Vagina (tissue), 2 donors: ENCODE results near the gene SCNN1G. TPM values are rescaled to one million over a fixed set of nuclear protein-coding genes. Genes with fewer than 3 reads are reported as not detected.

Source experiments
- DNase-seq, 2 donors: peaks; one replicate each; pipeline ENCODE4 v3.0.0-alpha.2; 2017; ENCODE audit errors: extremely low spot score in 2 of 2
- H3K27ac ChIP-seq: fragments of 200-600 bp; sonication (generic); one replicate; pipeline ENCODE4 v1.5.1; 2019
- H3K27me3 ChIP-seq: fragments of 200-600 bp; sonication (generic); one replicate; pipeline ENCODE4 v1.5.1; 2019
- H3K36me3 ChIP-seq, 2 donors: fragments of 200-600 bp; sonication (generic); one replicate each; pipeline ENCODE4 v1.5.1; 2017 to 2019
- H3K4me1 ChIP-seq: fragments of 200-600 bp; sonication (generic); one replicate; pipeline ENCODE4 v1.5.1; 2019
- H3K4me3 ChIP-seq, 2 donors: fragments of 200-600 bp; sonication (generic); 1 replicate in 1 of 2; 2 replicates in 1 of 2; pipeline ENCODE4 v1.5.1; 2016 to 2019
- H3K9me3 ChIP-seq: fragments of 200-600 bp; sonication (generic); one replicate; pipeline ENCODE4 v1.5.1; 2019
- POLR2A ChIP-seq, 2 donors: fragments of 450-650 bp; IDR thresholded peaks; one replicate each; pipeline ENCODE4 v1.6.1; 2017; ENCODE audit warnings: antibody characterized with exemption in 2 of 2, mild to moderate bottlenecking in 2 of 2, moderate library complexity in 2 of 2
- POLR2AphosphoS5 ChIP-seq, 2 donors: sonication (generic); formaldehyde crosslinking; IDR thresholded peaks; one replicate each; pipeline ENCODE4 v1.9.0; 2017; ENCODE audit warnings: antibody characterized with exemption in 2 of 2, mild to moderate bottlenecking in 2 of 2, low read depth in 1 of 2; ENCODE audit not compliant: insufficient read depth in 1 of 2
- intact Hi-C: fragments of 100-400 bp; cut with DNase I; formaldehyde crosslinking; loops from one replicate; pipeline ENCODE4 v1.15.1; 2023
- total RNA-seq: library from RNA; depleted of rRNA; stranded (reverse); fragments of >200 nt; gene quantifications from one replicate; pipeline ENCODE4 v1.2.3, GENCODE V29; 2016
- TF ChIP-seq, protein P1 (sequence below), 3 experiments: fragments of 450-650 bp in 2 of 3; fragments of 200-600 bp in 1 of 3; sonication (generic) in 1 of 3; IDR thresholded peaks; one replicate each; pipeline ENCODE4 v1.5.1; 2017 to 2019; ENCODE audit warnings: antibody characterized with exemption in 3 of 3, mild to moderate bottlenecking in 2 of 3, moderate library complexity in 2 of 3

The SCNN1G gene
- total RNA-seq, 1 donor from 2014 or later = 26.5 TPM

DNA sequence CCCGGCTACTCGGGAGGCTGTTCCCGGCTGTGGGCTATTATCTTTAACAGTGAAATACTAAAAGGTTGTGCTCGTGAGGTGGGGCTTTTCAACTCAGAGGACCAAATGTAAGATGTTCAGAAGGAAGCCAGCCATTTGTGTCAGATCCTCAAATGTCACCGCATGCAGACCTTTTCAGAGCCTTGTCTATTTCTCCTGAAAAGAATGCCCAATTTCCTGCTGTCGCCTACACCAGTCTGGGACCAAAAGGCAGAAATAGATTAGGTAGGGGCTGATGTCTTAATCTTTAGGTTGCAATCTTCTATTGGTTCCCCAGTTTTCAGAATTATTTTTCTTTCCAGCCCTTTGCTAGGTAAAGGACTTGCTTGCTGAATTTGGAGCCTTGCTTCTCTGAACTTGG is 24.4 kb upstream of the SCNN1G start:
- Histone ChIP-seq H3K4me1 (no peaks in the 10 kb centered on the region), H3K36me3 (no peaks in the 10 kb centered on the region), H3K9me3 (no peaks in the 10 kb centered on the region), H3K27me3 (no peaks in the 10 kb centered on the region), H3K4me3 (no peak overlapping the region), H3K27ac (no peak overlapping the region)
- intact Hi-C loops = no loop called here
- DNase-seq = peak in 1 of 2 donors; percentile 9
- TF ChIP-seq, protein P1, sequence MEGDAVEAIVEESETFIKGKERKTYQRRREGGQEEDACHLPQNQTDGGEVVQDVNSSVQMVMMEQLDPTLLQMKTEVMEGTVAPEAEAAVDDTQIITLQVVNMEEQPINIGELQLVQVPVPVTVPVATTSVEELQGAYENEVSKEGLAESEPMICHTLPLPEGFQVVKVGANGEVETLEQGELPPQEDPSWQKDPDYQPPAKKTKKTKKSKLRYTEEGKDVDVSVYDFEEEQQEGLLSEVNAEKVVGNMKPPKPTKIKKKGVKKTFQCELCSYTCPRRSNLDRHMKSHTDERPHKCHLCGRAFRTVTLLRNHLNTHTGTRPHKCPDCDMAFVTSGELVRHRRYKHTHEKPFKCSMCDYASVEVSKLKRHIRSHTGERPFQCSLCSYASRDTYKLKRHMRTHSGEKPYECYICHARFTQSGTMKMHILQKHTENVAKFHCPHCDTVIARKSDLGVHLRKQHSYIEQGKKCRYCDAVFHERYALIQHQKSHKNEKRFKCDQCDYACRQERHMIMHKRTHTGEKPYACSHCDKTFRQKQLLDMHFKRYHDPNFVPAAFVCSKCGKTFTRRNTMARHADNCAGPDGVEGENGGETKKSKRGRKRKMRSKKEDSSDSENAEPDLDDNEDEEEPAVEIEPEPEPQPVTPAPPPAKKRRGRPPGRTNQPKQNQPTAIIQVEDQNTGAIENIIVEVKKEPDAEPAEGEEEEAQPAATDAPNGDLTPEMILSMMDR (IDR thresholded peaks at IDR 0.05) = no peak
- TF ChIP-seq POLR2AphosphoS5 (IDR thresholded peaks at IDR 0.05; ENCODE audit: insufficient read depth in 1 of 2, low read depth in 1 of 2) (no peak), POLR2A (IDR thresholded peaks at IDR 0.05) (no peak)

GRCh38 chr16:23160082-23160481 is 22.5 kb upstream of the SCNN1G start:
- Histone ChIP-seq H3K27ac (no peak overlapping the region), H3K4me3 (no peak overlapping the region), H3K9me3 (no peaks in the 10 kb centered on the region), H3K27me3 (no peaks in the 10 kb centered on the region), H3K36me3 (no peaks in the 10 kb centered on the region), H3K4me1 (no peaks in the 10 kb centered on the region)
- DNase-seq = no peak
- intact Hi-C loops = no loop called here
- TF ChIP-seq POLR2AphosphoS5 (IDR thresholded peaks at IDR 0.05; ENCODE audit: insufficient read depth in 1 of 2, low read depth in 1 of 2) (no peak), POLR2A (IDR thresholded peaks at IDR 0.05) (no peak)
- TF ChIP-seq, protein P1 (IDR thresholded peaks at IDR 0.05) = no peak

GRCh38 chr16:23160574-23160973 is 22.0 kb upstream of the SCNN1G start:
- Histone ChIP-seq H3K36me3 (no peaks in the 10 kb centered on the region), H3K27ac (no peak overlapping the region), H3K4me3 (no peak overlapping the region), H3K4me1 (no peaks in the 10 kb centered on the region), H3K27me3 (no peaks in the 10 kb centered on the region), H3K9me3 (no peaks in the 10 kb centered on the region)
- intact Hi-C loops = no loop called here
- DNase-seq = no peak
- TF ChIP-seq, protein P1 (IDR thresholded peaks at IDR 0.05) = no peak
- TF ChIP-seq POLR2AphosphoS5 (IDR thresholded peaks at IDR 0.05; ENCODE audit: insufficient read depth in 1 of 2, low read depth in 1 of 2) = no peak
- TF ChIP-seq POLR2A (IDR thresholded peaks at IDR 0.05) = no peak

GRCh38 chr16:23163921-23164320 is 18.6 kb upstream of the SCNN1G start:
- intact Hi-C loops = no loop called here
- no peaks in the 10 kb centered on the region for H3K27me3 ChIP-seq
- no peak for DNase-seq
- no peaks in the 10 kb centered on the region for H3K9me3 ChIP-seq
- no peak overlapping the region for H3K4me3 ChIP-seq
- no peak for TF ChIP-seq POLR2AphosphoS5 (IDR thresholded peaks at IDR 0.05; ENCODE audit: insufficient read depth in 1 of 2, low read depth in 1 of 2)
- no peak for TF ChIP-seq POLR2A (IDR thresholded peaks at IDR 0.05)
- TF ChIP-seq, protein P1 (IDR thresholded peaks at IDR 0.05) = no peak
- H3K36me3 ChIP-seq = no peaks in the 10 kb centered on the region
- no peak overlapping the region for H3K27ac ChIP-seq
- H3K4me1 ChIP-seq = no peaks in the 10 kb centered on the region

- H3K27me3 ChIP-seq = no peaks in the 10 kb centered on the region
- no peaks in the 10 kb centered on the region for H3K36me3 ChIP-seq
- H3K27ac ChIP-seq = no peak overlapping the region
- H3K4me3 ChIP-seq = no peak overlapping the region
- no peaks in the 10 kb centered on the region for H3K4me1 ChIP-seq
- TF ChIP-seq, protein P1 (IDR thresholded peaks at IDR 0.05) = no peak
- TF ChIP-seq POLR2AphosphoS5 (IDR thresholded peaks at IDR 0.05; ENCODE audit: insufficient read depth in 1 of 2, low read depth in 1 of 2) (no peak), POLR2A (IDR thresholded peaks at IDR 0.05) (no peak)
- intact Hi-C loops = no loop called here
- no peaks in the 10 kb centered on the region for H3K9me3 ChIP-seq
- no peak for DNase-seq
These were observed 17.8 kb upstream of the SCNN1G start for GRCh38 chr16:23164736-23165135.
